HG02571 (cell line): ENCODE results near the gene SLMAP.

ENCODE experiments used
- ATAC-seq: cut with Tn5 transposase; IDR thresholded peaks from one replicate; pipeline ENCODE4 v1.9.1; 2021; ENCODE audit warnings: mild to moderate bottlenecking, moderate library complexity; ENCODE audit not compliant: unreplicated experiment

SLMAP gene

DNA sequence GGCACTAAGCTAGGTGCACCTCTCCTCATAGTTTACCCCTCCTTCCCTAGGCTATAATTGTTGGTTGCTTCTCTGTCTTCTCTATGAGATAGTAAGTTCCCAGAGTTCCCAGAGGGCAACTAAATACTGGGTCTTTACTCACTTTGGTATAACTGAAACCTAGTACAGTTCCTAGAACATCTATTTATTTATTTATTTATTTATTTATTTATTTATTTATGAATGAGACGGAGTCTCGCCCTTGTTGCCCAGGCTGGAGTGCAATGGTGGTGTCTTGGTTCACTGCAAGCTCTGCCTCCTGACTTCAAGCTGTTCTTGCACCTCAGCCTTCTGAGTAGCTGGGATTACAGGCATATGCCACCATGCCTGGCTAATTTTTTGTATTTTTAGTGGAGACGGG is 181.0 kb downstream of the SLMAP start:
- ATAC-seq, result no peak

DNA sequence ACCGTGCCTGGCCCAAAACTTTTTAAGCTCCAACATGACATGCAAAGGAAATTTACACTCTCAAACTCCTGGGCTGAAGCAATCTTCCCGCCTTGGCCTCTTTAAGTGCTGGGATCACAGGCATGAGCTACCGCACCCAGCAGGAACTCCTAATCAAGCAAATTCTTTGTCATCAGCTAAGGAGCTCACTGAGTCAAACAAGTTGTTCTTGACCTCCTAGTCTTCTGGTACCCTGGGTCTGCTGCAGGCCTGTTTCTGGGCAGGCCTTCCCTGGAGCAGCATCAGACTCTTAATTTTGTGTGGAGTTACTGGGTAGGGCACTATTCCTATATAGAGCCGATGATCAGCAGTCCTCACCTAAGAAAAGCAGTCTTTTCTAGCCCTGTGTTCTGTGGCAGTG is 183.7 kb downstream of the SLMAP start:
- ATAC-seq, result no peak

DNA sequence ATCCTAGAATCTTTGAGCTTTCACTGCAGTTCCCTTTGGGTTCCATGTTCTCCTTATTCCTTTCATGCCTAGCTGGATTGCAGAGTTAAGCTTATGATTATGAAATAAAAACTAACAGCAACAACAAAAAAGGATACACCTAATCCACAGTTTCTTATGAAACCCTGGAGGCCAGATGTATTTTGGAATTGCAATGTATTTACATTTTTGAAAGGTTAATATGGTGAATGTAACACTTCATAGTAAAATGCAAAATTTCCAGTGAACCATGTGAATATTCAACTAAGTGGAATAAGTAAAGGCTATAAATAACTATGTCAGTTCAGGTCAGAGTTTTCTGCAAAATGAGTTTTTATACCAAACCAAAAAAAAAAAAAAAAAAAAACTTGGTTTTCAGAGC is 186.3 kb downstream of the SLMAP start:
- no peak for ATAC-seq

DNA sequence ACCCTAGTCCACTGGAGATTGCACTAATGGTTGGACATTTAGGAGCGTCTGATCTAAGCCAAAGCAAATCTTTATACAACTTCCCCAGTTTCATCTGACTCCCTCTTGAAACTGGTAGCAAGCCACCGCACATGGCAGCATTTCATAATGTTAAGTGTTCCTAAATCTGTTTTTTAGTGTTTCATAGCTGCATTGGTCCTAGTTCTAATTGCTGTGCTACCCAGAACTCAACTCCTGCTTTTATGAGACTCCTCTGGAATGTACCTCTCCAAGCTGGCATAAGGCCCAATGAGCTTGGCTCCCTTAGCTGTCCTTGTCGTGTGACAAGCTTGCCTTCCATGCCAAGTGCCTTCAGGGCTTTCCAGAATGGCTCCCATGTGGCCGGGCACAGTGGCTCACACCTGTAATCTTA is 186.8 kb downstream of the SLMAP start:
- no peak for ATAC-seq

DNA sequence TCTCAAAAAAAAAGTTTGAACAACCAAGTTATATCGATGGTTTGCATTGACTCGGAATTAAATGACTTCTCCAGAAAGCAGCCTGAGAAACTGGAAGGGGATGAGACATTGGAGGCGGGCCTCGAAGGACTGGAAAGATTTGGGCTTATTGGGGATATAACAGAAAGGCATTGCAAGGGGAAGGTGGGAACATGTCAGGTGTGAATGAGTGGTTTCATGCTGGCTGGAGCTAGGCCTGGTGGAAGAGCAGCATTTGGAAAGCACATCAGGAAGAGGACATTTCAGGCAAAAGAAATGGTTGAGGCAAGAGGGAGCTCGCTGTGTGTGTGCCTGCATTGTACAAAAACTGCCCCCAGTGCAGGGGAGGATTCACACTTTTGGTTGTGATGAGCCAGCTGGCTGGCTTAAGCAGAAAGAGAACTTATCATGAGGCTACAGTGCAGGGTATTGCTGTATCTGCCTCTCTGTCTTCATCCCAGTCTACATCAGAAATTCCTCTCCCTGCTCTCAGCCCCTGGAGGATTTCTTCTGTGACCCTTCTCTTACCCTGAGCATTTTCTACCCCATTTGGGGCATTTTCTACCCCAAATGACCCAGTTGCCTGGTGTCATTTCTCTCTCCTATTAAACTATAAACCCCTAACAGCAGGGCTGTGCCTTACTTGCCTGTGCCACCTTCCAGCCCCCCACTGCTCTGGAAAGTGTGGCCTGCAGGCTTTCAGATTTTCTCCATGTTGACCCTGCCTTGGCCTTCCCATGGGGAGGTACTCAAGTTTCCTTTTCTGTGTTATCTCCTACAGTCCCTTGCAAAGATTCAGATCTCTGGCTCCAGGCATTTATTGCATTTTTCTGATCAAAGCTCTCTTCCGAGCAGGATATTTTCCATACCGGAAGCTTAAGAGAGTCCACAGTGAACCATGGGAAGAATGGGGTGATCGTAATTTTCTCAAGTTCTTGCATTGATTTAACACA is 187.7 kb downstream of the SLMAP start:
- no peak for ATAC-seq

DNA sequence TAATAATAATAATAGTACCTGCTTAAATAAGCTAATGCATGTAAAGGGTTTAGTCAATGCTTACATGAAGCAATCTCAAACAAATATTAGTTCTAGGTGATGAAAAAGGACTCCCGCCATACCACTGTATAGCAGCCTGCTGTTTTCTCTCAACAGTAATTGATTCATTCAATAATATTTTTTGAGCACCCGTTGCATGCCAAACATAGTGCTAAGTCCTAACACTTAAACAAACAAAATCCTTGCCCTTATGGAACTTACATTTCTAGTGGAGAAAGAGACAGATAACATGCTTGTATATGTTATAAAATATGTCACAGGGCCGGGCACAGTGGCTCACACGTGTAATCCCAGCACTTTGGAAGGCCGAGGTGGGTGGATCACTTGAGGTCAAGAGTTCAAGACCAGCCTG is 190.9 kb downstream of the SLMAP start:
- ATAC-seq, result no peak

DNA sequence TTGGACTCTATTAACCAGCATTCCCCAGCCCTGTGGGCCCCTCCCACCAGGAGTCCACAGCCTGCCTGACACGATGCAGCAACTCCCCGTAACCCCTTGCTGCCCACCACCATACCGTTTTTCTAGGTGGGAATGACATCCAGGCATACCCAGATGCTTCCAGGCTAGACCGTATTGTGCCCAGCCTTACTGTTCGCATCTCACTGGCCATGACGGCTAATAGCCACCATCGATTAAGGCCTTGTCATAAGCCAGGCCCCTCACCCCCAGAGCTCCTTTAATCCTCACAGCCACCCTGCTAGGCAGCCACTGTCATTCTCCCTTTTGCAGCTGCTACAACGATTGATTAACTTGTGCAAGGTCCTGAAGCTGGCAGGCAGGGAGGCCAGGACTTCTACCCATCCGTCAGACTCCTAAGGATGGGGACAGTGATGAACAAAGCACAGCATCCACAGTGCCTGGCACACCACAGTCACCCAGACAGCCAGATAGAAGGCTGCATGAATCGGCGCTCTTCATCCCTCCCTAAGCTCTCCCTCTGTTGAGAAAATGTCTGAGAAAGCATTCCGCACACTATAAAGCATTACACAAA is 192.1 kb downstream of the SLMAP start:
- no peak for ATAC-seq

DNA sequence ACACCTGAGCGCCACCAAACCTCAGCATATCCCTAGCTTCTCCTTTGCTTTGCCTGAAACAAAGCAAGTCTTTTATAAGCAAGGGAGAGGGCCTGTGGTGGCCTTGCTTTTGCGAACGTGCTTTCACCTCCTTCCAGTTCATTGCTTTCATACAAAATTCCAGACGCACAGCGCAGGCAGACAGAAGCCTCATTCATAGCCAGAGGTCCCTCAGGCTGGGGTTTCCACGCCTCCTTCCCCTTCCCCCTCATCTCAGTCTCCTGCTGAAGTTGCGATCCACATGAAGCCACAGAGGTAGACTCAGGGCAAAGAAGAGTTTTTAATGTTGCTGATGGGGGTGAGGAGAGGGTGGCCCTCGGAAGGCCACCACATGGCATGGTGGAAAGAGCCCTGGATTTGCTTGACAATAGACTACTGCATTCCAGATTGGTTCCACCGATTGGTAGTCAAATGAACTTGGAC is 192.7 kb downstream of the SLMAP start:
- no peak for ATAC-seq

DNA sequence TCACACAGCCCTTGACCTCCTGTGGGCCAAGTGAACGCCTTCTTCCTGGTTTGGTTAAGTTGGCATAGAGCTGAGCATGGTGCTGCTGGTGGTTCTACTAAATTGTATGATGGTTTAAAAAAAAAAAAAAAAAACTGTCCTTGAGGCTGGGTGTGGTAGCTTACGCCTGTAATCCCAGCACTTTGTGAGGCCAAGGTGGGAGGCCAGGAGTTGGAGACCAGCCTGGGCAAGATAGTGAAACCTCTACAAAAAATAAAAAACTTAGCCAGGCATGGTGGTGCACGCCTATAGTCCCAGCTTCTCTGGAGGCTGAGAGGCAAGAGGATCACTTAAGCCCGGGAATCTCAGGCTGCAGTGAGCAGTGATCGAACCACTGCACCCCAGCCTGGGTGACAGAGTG is 193.2 kb downstream of the SLMAP start:
- ATAC-seq, result no peak

DNA sequence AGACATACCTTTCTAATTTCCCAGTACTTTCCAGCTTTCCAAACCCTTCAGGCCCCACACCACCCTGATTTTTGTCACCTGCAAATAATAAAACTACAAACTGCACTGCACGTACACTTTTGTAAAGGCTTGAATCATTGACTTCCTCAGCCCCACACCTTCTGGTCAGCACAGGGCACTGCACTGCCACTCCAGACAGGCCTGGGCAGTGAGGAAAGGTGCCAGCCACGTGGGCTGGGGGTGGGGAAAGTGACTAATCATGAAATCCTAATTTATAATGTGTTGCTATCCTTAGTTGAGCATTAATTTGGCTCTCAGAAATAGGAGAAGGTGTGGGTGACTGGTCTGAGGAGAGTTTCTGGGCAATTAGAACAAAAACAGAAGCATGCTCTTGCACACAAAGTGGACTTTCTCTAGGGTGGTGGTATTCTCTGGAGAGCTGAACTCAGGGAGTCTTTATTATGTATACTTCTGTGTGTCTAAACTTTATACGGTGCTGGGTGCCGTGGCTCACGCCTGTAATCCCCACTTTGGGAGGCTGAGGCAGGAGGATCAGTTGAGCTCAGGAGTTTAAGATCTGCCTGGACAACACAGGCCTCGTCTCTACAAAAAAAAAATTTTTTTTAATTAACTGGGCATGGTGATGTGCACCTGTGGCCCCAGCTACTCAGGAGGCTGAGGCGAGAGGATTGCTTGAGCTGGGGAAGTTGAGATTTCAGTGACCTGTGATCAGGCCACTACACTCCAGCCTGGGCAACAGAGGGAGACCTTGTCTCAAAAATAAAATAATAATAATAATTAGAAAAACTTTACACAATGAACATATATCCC is 193.9 kb downstream of the SLMAP start:
- no peak for ATAC-seq

DNA sequence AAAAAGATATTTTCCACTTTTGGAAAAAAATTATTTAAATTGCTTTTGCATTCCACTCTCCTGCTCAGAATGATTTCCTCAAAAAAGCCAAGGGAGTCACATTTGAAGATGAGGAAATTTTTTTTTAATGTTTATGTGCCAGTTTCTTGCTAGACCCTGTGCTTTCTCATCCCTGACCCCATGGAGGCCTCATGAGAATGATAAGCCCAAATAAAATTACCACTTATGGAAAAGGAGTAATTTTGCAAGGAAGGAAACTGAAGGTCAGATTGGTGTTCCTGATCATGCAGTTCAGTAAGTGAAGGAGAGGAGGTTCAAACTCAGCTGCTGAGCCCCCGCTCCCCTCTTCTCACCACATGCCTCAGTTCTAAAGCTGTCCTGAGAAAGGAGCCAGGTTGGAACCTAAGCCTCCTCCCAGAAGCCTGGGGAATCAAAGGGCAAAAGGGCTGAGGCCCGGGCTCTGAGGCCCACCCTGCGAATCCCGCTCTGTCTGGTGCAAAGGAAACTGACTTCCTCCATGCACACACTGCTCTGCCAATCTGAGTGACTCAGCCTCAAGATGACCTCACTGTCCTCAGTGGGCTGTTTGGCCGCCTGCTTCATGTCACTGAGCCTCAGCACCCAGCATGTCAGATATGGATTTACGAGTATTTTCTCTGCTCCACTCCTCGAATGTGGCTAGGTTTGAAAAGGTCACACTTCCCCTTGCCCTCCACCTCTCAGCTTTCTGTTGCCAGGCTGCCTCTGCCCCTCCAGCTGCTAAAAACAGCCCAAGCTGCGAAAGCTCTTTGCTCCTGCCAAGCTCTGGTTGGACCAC is 195.2 kb downstream of the SLMAP start:
- no peak for ATAC-seq

DNA sequence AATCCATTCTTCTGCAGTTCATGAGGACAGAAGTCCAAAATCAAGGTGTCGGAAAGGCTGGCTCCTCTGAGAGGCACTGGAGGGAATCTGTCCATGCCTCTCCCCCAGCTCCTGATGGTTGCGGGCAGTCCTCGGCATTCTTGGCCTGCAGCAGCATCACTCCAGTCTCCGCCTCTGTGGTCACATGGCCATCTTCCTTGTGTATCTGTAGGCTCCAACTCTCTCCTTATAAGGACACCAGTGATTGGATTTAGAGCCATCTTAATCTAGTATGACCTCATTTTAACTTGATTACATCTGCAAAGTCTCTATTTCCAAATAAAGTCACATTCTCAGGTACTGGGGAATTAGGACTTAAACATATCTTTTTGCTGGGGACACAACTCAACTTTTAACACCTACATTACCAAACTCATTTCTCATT is 196.1 kb downstream of the SLMAP start:
- no peak for ATAC-seq

DNA sequence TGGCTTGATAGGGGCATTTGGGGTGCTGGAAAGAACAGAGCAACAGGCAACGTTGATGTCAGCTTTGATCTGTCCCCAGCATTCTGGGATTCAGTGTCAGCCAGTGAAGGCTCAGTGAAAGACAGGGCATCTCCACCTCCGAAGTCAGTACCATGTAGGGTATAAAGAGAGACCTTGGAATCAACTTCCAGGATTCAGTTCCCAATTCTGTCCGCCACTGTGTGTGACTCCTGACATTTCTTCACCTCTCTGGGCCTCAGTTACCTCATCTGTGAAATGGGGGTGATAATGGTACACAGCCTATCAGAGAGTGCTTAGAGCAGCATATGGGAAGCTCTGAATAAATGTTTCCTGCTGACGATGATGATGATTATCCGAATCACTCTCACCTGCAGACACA is 196.5 kb downstream of the SLMAP start:
- no peak for ATAC-seq

DNA sequence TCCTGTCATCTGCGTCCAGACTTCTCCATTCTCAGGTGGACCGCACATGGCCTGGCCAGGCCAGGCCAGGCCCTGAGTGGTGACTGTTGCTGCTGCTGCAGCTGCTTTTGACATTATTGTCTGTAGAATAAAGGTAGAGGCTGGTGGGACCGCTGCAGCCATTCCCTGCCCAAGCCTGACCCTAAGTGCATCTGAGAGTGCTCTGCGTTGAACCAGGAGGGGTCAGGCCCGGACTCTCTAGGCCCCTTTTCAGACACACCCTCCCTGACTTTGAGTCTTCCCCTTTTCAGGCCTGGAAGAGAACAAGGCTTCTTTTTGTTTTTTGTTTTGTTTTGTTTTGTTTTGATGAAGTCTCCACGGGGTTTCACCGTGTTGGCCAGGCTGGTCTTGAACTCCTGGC is 197.5 kb downstream of the SLMAP start:
- ATAC-seq, result no peak

DNA sequence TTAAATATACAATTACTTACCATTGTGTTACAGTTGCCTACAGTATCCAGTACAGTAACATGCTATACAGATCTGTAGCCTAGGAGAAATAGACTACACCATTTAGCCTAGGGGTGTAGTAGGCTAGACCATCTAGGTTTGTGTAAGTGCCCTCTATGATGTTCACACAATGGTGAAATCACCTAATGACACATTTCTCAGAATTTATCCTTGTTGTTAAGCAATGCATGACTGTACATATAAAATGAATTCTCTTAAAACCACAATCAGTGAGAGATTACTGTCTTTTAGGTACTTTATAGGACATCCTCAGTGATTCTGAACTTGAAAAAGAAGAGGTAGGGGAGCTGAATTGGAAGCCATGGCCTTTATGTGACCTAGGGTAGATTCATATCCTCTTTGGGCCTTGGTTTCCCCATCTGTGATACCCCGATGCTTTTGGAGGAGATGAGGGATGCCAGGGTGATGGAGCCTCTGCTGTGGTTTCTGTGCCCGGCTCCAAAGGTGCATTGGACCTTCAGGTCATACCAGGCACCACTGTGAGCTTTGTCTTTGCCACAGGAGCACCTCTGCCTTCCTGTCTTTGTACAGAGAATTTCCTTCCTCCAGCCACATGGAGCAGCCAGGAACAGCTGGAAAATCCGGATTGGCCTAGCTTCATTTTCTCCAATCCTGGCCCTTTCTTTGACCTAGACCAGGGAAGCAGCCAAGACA is 200.2 kb downstream of the SLMAP start:
- ATAC-seq, result no peak

DNA sequence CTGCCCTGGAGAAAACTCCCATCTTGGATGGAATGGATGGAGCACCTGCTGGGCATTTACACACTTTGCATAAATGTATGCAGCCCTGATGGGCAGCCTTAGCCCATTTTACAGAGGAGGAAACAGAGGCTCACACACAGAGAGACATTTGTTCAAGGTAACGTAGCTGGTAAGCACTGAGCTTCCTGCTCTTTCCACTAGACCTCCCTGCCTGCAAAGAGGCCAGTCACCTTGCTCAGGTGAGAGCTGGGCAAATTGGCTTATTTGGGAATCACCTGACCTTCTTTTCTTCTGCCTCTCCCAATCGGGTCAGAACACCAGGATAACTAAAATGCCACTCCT is 200.7 kb downstream of the SLMAP start:
- ATAC-seq, result no peak

DNA sequence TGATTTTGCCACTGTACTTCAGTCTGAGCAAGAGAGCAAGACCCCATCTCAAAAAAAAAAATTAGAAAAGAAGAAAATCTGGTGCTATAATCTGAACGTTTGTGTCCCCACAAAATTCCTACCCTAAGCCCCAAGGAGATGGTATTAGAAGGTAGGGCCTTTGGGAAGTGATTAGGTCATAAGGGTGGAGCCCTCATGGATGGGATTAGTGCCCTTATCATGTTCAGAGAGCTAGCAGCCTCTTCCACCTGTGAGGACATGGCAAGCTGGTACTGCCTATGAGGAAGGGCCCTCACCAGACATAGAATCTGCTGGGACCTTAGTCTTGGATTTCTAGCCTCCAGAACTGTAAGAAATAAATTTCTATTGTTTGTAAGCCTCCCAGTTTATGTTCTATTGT is 201.7 kb downstream of the SLMAP start:
- no peak for ATAC-seq

DNA sequence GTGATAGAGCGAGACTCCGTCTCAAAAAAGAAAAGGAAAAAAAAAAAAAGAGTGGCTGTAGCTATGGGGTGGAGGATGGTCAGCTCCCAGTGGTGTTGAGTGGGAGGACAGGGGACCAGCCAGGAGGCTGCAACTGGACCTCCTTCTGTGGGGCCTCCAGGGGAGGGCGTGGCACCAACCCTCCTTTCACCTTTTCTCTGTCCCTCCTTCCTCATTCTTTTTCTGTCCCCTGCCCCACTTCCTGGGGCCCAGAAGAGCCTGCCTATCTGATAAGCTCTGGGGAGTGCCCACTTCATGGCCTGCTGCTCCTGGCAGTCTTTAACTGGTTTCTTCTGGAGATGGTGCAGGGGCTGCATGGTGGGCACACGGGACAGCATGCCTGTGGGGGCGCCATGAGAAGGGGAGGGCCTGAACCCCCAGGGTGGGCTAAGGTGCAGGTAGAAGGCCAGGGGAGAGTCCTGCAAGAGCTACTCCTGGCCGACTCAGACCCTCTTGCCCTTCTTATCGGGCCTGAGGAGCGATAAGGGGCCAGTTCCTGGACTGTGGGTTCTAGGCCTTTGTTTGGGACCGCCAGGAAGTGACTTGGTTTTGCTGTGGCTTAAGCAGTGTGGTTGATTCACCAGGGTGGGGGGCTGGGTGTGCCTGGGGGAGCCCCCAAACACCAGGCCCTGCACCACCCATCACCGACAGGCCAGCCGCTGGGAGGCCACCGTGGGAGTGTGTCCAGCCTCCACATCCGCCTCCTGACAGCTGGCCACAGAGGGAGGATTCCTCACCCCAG is 202.7 kb downstream of the SLMAP start:
- no peak for ATAC-seq

DNA sequence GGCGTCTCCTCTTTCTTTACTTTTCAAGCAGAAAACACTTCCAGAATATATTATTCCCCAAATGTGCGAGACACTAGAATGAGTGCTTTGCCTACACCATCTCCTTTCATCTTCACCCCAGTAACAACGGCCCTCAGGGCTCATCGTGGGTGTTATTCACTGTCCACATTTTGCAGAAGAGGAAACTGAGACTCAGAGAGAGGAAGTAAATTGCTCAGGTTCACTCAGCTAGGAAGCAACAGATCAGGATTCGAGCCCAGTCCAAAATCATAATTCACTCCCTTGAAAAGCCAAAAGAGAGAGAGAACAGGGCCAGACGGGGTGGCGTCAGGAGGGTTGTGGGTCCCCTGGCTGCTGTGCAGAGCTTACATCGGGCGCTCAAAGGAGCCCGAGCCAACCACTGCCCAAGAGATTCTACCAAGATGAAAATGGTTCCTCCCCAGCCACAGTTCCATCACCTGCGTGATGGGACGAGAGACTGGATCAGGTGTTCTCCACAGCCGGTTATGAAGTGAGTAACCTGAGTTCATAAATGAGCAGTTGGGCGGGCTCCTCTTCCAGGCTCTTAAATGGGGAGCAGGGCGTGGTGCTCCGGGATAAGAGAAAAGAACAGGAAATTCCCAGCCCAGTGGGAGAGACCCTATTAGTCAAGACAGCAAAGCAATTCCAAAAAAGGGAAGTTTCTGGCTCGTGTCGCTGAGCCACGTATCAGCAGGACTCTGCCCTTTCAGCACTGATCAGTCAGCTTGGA is 203.5 kb downstream of the SLMAP start:
- no peak for ATAC-seq
